MM.1S (cell line): ENCODE results near the gene PRICKLE3.

ENCODE experiments used
- CTCF ChIP-seq: fragments of 300-600 bp; sonication (generic); IDR thresholded peaks from 2 replicates; pipeline ENCODE4 v1.5.1; 2016; ENCODE audit warnings: antibody characterized with exemption, low read length, mixed read lengths
- EZH2 ChIP-seq: fragments of 300-600 bp; sonication (generic); optimal IDR thresholded peaks from 2 replicates; pipeline ENCODE3; 2017; ENCODE audit warnings: low read depth, mild to moderate bottlenecking, antibody characterized with exemption, low read length, mixed read lengths
- EZH2phosphoT487 ChIP-seq: fragments of 300-600 bp; sonication (generic); IDR thresholded peaks from 2 replicates; pipeline ENCODE4 v1.6.1; 2018; ENCODE audit warnings: antibody characterized with exemption, low read length

- no peak for TF ChIP-seq CTCF
- no peak for TF ChIP-seq EZH2
- TF ChIP-seq EZH2phosphoT487 = no peak
Measured at GRCh38 chrX:49189606-49190005, 3.4 kb upstream of the PRICKLE3 start.
